HG03439 (cell line): Measurements from ENCODE around the gene RNF113A.
"Not testable (repeated sequence)": the region's sequence is repeated elsewhere in the genome, so short reads cannot be mapped to it uniquely, and the experiment has no call there.

Source experiments
- ATAC-seq: cut with Tn5 transposase; IDR thresholded peaks from one replicate; pipeline ENCODE4 v1.9.1; 2021; ENCODE audit warnings: mild to moderate bottlenecking, moderate library complexity; ENCODE audit not compliant: unreplicated experiment

Gene RNF113A

GRCh38 chrX:119852382-119853353, 18.9 kb downstream of the RNF113A start, which contains the start of gene UPF3B:
Gene UPF3B, minus strand, starts transcription at chrX:119852963. Its CDS starts 35 bp downstream, at chrX:119852928.
- ATAC-seq: peak; percentile 98

GRCh38 chrX:119833905-119834304, 37.6 kb downstream of the RNF113A start:
- no peak for ATAC-seq

GRCh38 chrX:119828446-119828845, 43.1 kb downstream of the RNF113A start:
- ATAC-seq: no peak

- ATAC-seq: no peak
Measured at GRCh38 chrX:119826399-119826959, 45.1 kb downstream of the RNF113A start.

GRCh38 chrX:119824221-119824620, 47.3 kb downstream of the RNF113A start:
- ATAC-seq: not testable (repeated sequence)

GRCh38 chrX:119821703-119822102, 49.8 kb downstream of the RNF113A start:
- peak; percentile 94 for ATAC-seq
